CD4-positive, alpha-beta memory T cell (primary cell): ENCODE measurements around the gene ZNF277. TPM values are rescaled to one million over a fixed set of nuclear protein-coding genes. Genes with fewer than 3 reads are reported as not detected.
"Not testable (repeated sequence)": the region's sequence is repeated elsewhere in the genome, so short reads cannot be mapped to it uniquely, and the experiment has no call there.

Source experiments
- CTCF ChIA-PET: fragments of 350-600 bp; sonication (Branson Sonifier 250); formaldehyde crosslinking; loops from one replicate; lab custom pipeline; 2021; ENCODE audit warnings: inconsistent platforms; ENCODE audit not compliant: partially characterized antibody; lab: Charles Lee
- POLR2A ChIA-PET: fragments of 350-600 bp; sonication (Branson Sonifier 250); formaldehyde crosslinking; loops from one replicate; lab custom pipeline; 2021; ENCODE audit not compliant: partially characterized antibody; lab: Charles Lee
- DNase-seq, 5 donors: peaks; one replicate each; pipeline versions ENCODE4 v3.0.0 to v3.0.0-alpha.2; 2020 to 2022; ENCODE audit warnings: mixed read lengths in 1 of 5
- H3K27ac ChIP-seq: one replicate; pipeline ENCODE4 v1.7.0; 2013; ENCODE audit warnings: low read depth, low read length
- H3K27me3 ChIP-seq: 2 replicates; pipeline ENCODE4 v1.7.0; 2013; ENCODE audit warnings: mild to moderate bottlenecking, low read length, moderate library complexity; ENCODE audit not compliant: insufficient read depth
- H3K36me3 ChIP-seq: 2 replicates; pipeline ENCODE4 v1.7.0; 2013; ENCODE audit warnings: mild to moderate bottlenecking, low read length, moderate library complexity; ENCODE audit not compliant: insufficient read depth
- H3K4me1 ChIP-seq: 2 replicates; pipeline ENCODE4 v1.7.0; 2013; ENCODE audit warnings: mild to moderate bottlenecking, low read length, moderate library complexity; ENCODE audit not compliant: insufficient read depth
- H3K4me3 ChIP-seq, 2 donors: one replicate each; pipeline ENCODE4 v1.7.0; 2013; ENCODE audit warnings: low read length in 2 of 2, mild to moderate bottlenecking in 1 of 2
- H3K9me3 ChIP-seq, 2 donors: one replicate each; pipeline ENCODE4 v1.7.0; 2013; ENCODE audit warnings: low read length in 2 of 2, control low read depth in 1 of 2; ENCODE audit not compliant: control insufficient read depth in 1 of 2
- H3K27ac Mint-ChIP-seq, 7 donors: one replicate each; pipeline ENCODE4 v1.8.0; 2020 to 2021; ENCODE audit warnings: mixed read lengths in 7 of 7, mild to moderate bottlenecking in 6 of 7, inconsistent platforms in 3 of 7, moderate library complexity in 3 of 7
- H3K27me3 Mint-ChIP-seq, 2 donors: one replicate each; pipeline ENCODE4 v1.8.0; 2020 to 2021; ENCODE audit warnings: mixed read lengths in 2 of 2
- H3K36me3 Mint-ChIP-seq, 2 donors: one replicate each; pipeline ENCODE4 v1.8.0; 2020 to 2021; ENCODE audit warnings: mixed read lengths in 2 of 2, inconsistent platforms in 1 of 2, mild to moderate bottlenecking in 1 of 2
- H3K4me1 Mint-ChIP-seq, 4 donors: one replicate each; pipeline ENCODE4 v1.8.0; 2020 to 2021; ENCODE audit warnings: mixed read lengths in 4 of 4, mild to moderate bottlenecking in 1 of 4
- H3K4me3 Mint-ChIP-seq, 8 donors: one replicate each; pipeline ENCODE4 v1.8.0; 2020 to 2021; ENCODE audit warnings: mixed read lengths in 8 of 8, mild to moderate bottlenecking in 7 of 8, moderate library complexity in 6 of 8, inconsistent platforms in 3 of 8
- H3K9me3 Mint-ChIP-seq, 8 donors: one replicate each; pipeline ENCODE4 v1.8.0; 2020 to 2021; ENCODE audit warnings: mixed read lengths in 8 of 8, mild to moderate bottlenecking in 5 of 8, inconsistent platforms in 3 of 8, moderate library complexity in 1 of 8
- intact Hi-C: fragments of 100-400 bp; cut with micrococcal nuclease; formaldehyde crosslinking; loops from one replicate; pipeline ENCODE4 v1.15.1; 2023
- polyA plus RNA-seq, 2 donors: library from polyadenylated mRNA; unstranded; fragments of 300-500 nt; fragmentation: Illumina TruSeq; gene quantifications; one replicate each; pipeline ENCODE4 v1.2.3, GENCODE V29; 2021
- total RNA-seq, 2 experiments: library from RNA; stranded (reverse); gene quantifications; one replicate each; pipeline ENCODE4 v1.2.3, GENCODE V29; 2021

Gene ZNF277
- total and polyA plus RNA-seq, 4 experiments from 2014 or later: 19.7 to 31.4 (median 25.9) TPM

- no peaks in the 10 kb centered on the region for H3K27me3 Mint-ChIP-seq
- Histone ChIP-seq H3K27ac (no peak overlapping the region), H3K4me3 (no peak overlapping the region), H3K27me3 (no peaks in the 10 kb centered on the region), H3K36me3 (no peaks in the 10 kb centered on the region), H3K4me1 (no peaks in the 10 kb centered on the region), H3K9me3 (no peaks in the 10 kb centered on the region)
- peaks cover 14 to 27% of the 10 kb centered on the region in 2 donors for H3K36me3 Mint-ChIP-seq
- POLR2A ChIA-PET: no interaction called here
- no peak overlapping the region for H3K4me3 Mint-ChIP-seq
- intact Hi-C loops: no loop called here
- CTCF ChIA-PET: no interaction called here
- peaks cover 5 to 22% (median 13%) of the 10 kb centered on the region in 4 donors for H3K4me1 Mint-ChIP-seq
- H3K9me3 Mint-ChIP-seq: peaks cover 0 to 13% (median 4%) of the 10 kb centered on the region in 8 donors
- DNase-seq: no peak
- H3K27ac Mint-ChIP-seq: no peak overlapping the region
Measured at GRCh38 chr7:112234147-112234546, 27.7 kb downstream of the ZNF277 start.

GRCh38 chr7:112236597-112236996 is 30.1 kb downstream of the ZNF277 start:
- H3K4me3 ChIP-seq: no peak overlapping the region
- CTCF ChIA-PET: no interaction called here
- no peak overlapping the region for H3K27ac ChIP-seq
- no peak for DNase-seq
- H3K4me3 Mint-ChIP-seq: no peak overlapping the region
- peaks cover 16 to 41% of the 10 kb centered on the region in 2 donors for H3K36me3 Mint-ChIP-seq
- H3K4me1 ChIP-seq: no peaks in the 10 kb centered on the region
- no peak overlapping the region for H3K27ac Mint-ChIP-seq
- POLR2A ChIA-PET: no interaction called here
- no peaks in the 10 kb centered on the region for H3K9me3 ChIP-seq
- H3K27me3 ChIP-seq: no peaks in the 10 kb centered on the region
- no peaks in the 10 kb centered on the region for H3K36me3 ChIP-seq
- H3K27me3 Mint-ChIP-seq: no peaks in the 10 kb centered on the region
- peaks cover 2 to 14% (median 6%) of the 10 kb centered on the region in 8 donors for H3K9me3 Mint-ChIP-seq
- intact Hi-C loops: no loop called here
- H3K4me1 Mint-ChIP-seq: peaks cover 4 to 12% (median 7%) of the 10 kb centered on the region in 4 donors

- peaks cover 2 to 13% (median 7%) of the 10 kb centered on the region in 8 donors for H3K9me3 Mint-ChIP-seq
- no peaks in the 10 kb centered on the region for H3K36me3 ChIP-seq
- no peak overlapping the region for H3K4me3 ChIP-seq
- no peak overlapping the region for H3K27ac Mint-ChIP-seq
- H3K27me3 Mint-ChIP-seq: no peaks in the 10 kb centered on the region
- POLR2A ChIA-PET: no interaction called here
- no peaks in the 10 kb centered on the region for H3K4me1 ChIP-seq
- no peak for DNase-seq
- intact Hi-C loops: no loop called here
- H3K4me1 Mint-ChIP-seq: peaks cover 2 to 6% (median 2%) of the 10 kb centered on the region in 4 donors
- no peaks in the 10 kb centered on the region for H3K27me3 ChIP-seq
- H3K27ac ChIP-seq: no peak overlapping the region
- CTCF ChIA-PET: no interaction called here
- no peak overlapping the region for H3K4me3 Mint-ChIP-seq
- peaks cover 13 to 32% of the 10 kb centered on the region in 2 donors for H3K36me3 Mint-ChIP-seq
- no peaks in the 10 kb centered on the region for H3K9me3 ChIP-seq
Measured at GRCh38 chr7:112238330-112238729, 31.8 kb downstream of the ZNF277 start.

- Histone ChIP-seq H3K27ac (no peak overlapping the region), H3K27me3 (no peaks in the 10 kb centered on the region), H3K9me3 (no peaks in the 10 kb centered on the region), H3K4me1 (no peaks in the 10 kb centered on the region), H3K4me3 (no peak overlapping the region), H3K36me3 (no peaks in the 10 kb centered on the region)
- H3K4me1 Mint-ChIP-seq: peaks cover 0 to 9% (median 4%) of the 10 kb centered on the region in 4 donors
- H3K36me3 Mint-ChIP-seq: peaks cover 12 to 28% of the 10 kb centered on the region in 2 donors
- intact Hi-C loops: no loop called here
- DNase-seq: no peak
- H3K4me3 Mint-ChIP-seq: no peak overlapping the region
- H3K27me3 Mint-ChIP-seq: no peaks in the 10 kb centered on the region
- CTCF ChIA-PET: no interaction called here
- POLR2A ChIA-PET: no interaction called here
- peaks cover 2 to 11% (median 6%) of the 10 kb centered on the region in 8 donors for H3K9me3 Mint-ChIP-seq
- no peak overlapping the region for H3K27ac Mint-ChIP-seq
Measured at GRCh38 chr7:112238852-112239610, 32.5 kb downstream of the ZNF277 start.

- no peak overlapping the region for H3K4me3 ChIP-seq
- H3K36me3 ChIP-seq: no peaks in the 10 kb centered on the region
- intact Hi-C loops: no loop called here
- H3K9me3 Mint-ChIP-seq: peaks cover 0 to 1% (median 0%) of the 10 kb centered on the region in 8 donors
- ChIA-PET POLR2A (no interaction called here), CTCF (no interaction called here)
- no peak overlapping the region for H3K4me3 Mint-ChIP-seq
- H3K27me3 Mint-ChIP-seq: no peaks in the 10 kb centered on the region
- H3K4me1 ChIP-seq: no peaks in the 10 kb centered on the region
- H3K27me3 ChIP-seq: no peaks in the 10 kb centered on the region
- peaks cover 1 to 10% of the 10 kb centered on the region in 2 donors for H3K36me3 Mint-ChIP-seq
- peaks cover 13 to 39% (median 22%) of the 10 kb centered on the region in 4 donors for H3K4me1 Mint-ChIP-seq
- H3K27ac Mint-ChIP-seq: peak overlapping the region in 1 of 7 donors; percentile 22
- H3K9me3 ChIP-seq: no peaks in the 10 kb centered on the region
- H3K27ac ChIP-seq: no peak overlapping the region
- no peak for DNase-seq
Measured at GRCh38 chr7:112248598-112248997, 42.1 kb downstream of the ZNF277 start.

GRCh38 chr7:112249967-112250366 is 43.5 kb downstream of the ZNF277 start:
- H3K9me3 ChIP-seq, H3K36me3 ChIP-seq, H3K4me3 Mint-ChIP-seq, H3K4me3 ChIP-seq, H3K36me3 Mint-ChIP-seq, DNase-seq, H3K9me3 Mint-ChIP-seq, H3K27me3 Mint-ChIP-seq, H3K27ac ChIP-seq, CTCF ChIA-PET, intact Hi-C loops, POLR2A ChIA-PET, H3K4me1 ChIP-seq, H3K27ac Mint-ChIP-seq, H3K27me3 ChIP-seq: not testable (repeated sequence)
- H3K4me1 Mint-ChIP-seq: peaks cover 24 to 49% (median 29%) of the 10 kb centered on the region in 4 donors

- Histone ChIP-seq H3K4me1 (no peaks in the 10 kb centered on the region), H3K4me3 (no peak overlapping the region), H3K27ac (no peak overlapping the region), H3K9me3 (no peaks in the 10 kb centered on the region), H3K27me3 (no peaks in the 10 kb centered on the region), H3K36me3 (no peaks in the 10 kb centered on the region)
- ChIA-PET CTCF (no interaction called here), POLR2A (no interaction called here)
- H3K27ac Mint-ChIP-seq: no peak overlapping the region
- H3K27me3 Mint-ChIP-seq: no peaks in the 10 kb centered on the region
- no peak for DNase-seq
- H3K36me3 Mint-ChIP-seq: peaks cover 0 to 3% of the 10 kb centered on the region in 2 donors
- H3K4me3 Mint-ChIP-seq: no peak overlapping the region
- H3K9me3 Mint-ChIP-seq: peaks cover 0 to 1% (median 0%) of the 10 kb centered on the region in 8 donors
- peaks cover 25 to 51% (median 35%) of the 10 kb centered on the region in 4 donors for H3K4me1 Mint-ChIP-seq
- intact Hi-C loops: no loop called here
Measured at GRCh38 chr7:112252141-112252540, 45.6 kb downstream of the ZNF277 start.
